Activated CD8-positive, alpha-beta memory T cell treated with anti-CD3 and anti-CD28 coated beads, Interleukin-2, amount 50 U/mL, for 4 hours (primary cell): ENCODE data around the gene C5orf47.

Experiments used
- DNase-seq: peaks from one replicate; pipeline ENCODE4 v3.0.0-alpha.2; 2020

C5orf47 gene

GRCh38 chr5:174045470-174046025 is 56.6 kb downstream of the C5orf47 start, which contains the start of gene NSG2:
Gene NSG2 (plus strand): TSS chr5:174045706. CDS start chr5:174046756, 1,050 bp downstream.
- DNase-seq, result no peak

- DNase-seq, result no peak
Measured at GRCh38 chr5:174046558-174046957, 57.6 kb downstream of the C5orf47 start.

GRCh38 chr5:174047472-174048099 is 58.6 kb downstream of the C5orf47 start:
- no peak for DNase-seq

GRCh38 chr5:174052636-174053035 is 63.7 kb downstream of the C5orf47 start:
- DNase-seq, result no peak

- no peak for DNase-seq
Measured at GRCh38 chr5:174053905-174054304, 64.9 kb downstream of the C5orf47 start.
